ENCODE results near the gene SUGCT.

DNA sequence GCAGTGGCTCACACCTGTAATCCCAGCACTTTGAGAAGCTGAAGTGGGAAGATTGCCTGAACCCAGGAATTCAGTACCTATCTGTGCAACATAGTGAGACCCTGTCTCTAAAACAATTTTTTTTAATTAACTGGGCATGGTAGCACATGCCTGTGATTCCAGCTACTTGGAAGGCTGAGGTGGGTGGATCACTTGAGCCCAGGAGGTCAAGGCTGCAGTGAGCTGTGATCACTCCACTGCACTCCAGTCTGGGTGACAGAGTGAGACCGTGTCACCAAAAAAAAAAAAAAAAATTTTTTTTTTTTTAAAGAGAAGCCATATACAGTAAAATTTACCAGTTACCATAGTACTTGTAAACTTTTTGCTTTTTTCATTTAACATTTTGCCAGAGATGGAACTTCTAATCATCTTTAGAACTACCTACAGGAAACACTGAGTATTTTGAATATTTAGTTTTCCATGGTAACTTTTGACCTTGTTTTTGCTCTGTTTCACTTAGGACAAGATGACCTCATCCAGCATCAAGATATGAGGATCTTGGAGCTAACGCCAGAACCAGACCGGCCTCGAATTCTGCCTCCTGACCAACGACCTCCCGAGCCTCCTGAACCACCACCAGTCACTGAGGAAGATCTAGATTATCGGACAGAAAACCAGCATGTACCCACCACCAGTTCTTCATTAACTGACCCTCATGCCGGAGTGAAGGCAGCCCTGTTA, 41.0 kb upstream of the SUGCT start:
- TF ChIP-seq, protein P1, sequence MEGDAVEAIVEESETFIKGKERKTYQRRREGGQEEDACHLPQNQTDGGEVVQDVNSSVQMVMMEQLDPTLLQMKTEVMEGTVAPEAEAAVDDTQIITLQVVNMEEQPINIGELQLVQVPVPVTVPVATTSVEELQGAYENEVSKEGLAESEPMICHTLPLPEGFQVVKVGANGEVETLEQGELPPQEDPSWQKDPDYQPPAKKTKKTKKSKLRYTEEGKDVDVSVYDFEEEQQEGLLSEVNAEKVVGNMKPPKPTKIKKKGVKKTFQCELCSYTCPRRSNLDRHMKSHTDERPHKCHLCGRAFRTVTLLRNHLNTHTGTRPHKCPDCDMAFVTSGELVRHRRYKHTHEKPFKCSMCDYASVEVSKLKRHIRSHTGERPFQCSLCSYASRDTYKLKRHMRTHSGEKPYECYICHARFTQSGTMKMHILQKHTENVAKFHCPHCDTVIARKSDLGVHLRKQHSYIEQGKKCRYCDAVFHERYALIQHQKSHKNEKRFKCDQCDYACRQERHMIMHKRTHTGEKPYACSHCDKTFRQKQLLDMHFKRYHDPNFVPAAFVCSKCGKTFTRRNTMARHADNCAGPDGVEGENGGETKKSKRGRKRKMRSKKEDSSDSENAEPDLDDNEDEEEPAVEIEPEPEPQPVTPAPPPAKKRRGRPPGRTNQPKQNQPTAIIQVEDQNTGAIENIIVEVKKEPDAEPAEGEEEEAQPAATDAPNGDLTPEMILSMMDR (IDR thresholded peaks at IDR 0.05), result no peak
- TF ChIP-seq POLR2A (IDR thresholded peaks at IDR 0.05; ENCODE audit: low read depth), result no peak
- no peak for TF ChIP-seq EP300 (IDR thresholded peaks at IDR 0.05)
- TF ChIP-seq POLR2AphosphoS5 (IDR thresholded peaks at IDR 0.05), result no peak

Data from esophagus muscularis mucosa (tissue), 4 donors.